H54 (cell line): ENCODE results near the gene KAZALD1.

Experiments
- DNase-seq: peaks from one replicate; pipeline ENCODE4 v3.0.0; 2011; ENCODE audit warnings: low spot score, mixed read lengths; ENCODE audit not compliant: insufficient read length
- FAIRE-seq: peaks from 3 replicates; lab custom pipeline; 2011; peaks lifted over from hg19 to GRCh38; lab: Jason Lieb, UNC
- POLR2A ChIP-seq: IDR thresholded peaks from 2 replicates; pipeline ENCODE4 v1.6.1; 2011; ENCODE audit warnings: low read depth, mild to moderate bottlenecking, low read length

The KAZALD1 gene

DNA sequence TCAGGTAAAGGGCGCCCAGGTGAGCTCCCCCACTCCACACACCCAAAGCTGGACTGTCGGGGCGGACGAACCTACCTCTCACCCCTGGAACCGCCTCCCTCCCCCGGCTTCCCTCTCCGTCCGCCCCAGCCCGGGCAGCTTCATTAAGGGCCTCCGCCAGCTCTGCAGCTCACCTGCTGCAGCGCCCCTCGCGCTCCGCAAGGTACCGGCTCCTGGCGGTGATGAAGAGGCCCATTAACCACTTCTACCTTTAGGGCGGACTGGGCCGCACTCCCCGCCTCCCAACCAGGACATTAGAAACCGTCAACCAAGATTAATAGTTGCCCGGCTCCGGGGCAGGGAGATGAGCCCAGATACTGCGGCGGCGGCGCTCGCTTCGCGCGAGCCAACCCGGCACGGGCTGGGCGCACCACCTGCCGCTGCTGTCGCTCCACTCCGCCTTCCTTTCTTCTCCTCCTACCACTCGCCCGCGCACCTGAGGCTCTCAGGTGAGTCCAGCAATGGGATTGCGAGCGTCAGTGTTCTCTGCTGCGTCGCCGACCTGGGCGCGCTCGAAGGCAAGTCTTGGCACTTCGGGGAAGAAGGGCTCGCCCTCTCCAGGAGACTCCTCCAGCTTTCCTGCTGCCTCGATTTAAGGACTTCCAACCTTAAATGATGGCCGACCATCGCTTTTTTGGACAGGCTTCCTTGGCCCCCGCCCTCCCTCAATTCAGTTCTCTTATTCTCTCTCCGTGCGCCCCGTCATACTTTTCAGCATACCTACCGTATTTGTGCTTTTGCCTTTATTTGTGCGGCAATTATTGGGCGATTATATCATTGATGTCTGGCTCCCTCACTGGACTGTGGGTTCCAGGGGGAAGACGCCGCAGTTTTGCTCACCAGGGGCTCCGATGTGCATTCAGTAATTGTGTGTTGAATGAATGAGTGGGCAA is 13.6 kb upstream of the KAZALD1 start:
- DNase-seq: no peak
- no peak for FAIRE-seq
- TF ChIP-seq POLR2A: no peak

GRCh38 chr10:101050208-101051069 is 11.3 kb upstream of the KAZALD1 start:
- FAIRE-seq (no peak), DNase-seq (peak; percentile 79)
- TF ChIP-seq POLR2A: no peak

GRCh38 chr10:101052285-101052684 is 9.5 kb upstream of the KAZALD1 start:
- DNase-seq (peak; percentile 48), FAIRE-seq (peak; percentile 52)
- TF ChIP-seq POLR2A: no peak

DNA sequence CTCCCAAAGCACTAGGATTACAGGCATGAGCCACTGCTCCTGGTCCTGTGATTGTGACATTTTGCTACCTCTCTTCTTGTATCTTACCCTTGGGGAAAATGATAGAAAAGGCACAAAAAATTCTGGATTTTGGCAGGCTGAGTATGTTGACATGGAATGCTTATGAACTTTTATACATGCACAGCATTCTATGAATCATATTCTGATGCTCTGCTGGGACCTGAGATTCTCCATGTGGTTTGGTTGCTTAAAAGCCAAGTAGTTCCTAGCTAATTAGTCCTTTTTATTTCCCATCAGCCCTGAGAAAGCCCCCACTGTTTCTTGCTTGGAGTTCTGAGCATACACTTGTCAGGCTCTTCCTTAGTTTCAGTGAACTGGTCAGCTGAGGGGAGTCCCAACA is 8.3 kb upstream of the KAZALD1 start:
- TF ChIP-seq POLR2A: no peak
- no peak for DNase-seq
- no peak for FAIRE-seq

- DNase-seq (no peak), FAIRE-seq (no peak)
- TF ChIP-seq POLR2A: no peak
These were observed 7.4 kb upstream of the KAZALD1 start for GRCh38 chr10:101054351-101054750.

DNA sequence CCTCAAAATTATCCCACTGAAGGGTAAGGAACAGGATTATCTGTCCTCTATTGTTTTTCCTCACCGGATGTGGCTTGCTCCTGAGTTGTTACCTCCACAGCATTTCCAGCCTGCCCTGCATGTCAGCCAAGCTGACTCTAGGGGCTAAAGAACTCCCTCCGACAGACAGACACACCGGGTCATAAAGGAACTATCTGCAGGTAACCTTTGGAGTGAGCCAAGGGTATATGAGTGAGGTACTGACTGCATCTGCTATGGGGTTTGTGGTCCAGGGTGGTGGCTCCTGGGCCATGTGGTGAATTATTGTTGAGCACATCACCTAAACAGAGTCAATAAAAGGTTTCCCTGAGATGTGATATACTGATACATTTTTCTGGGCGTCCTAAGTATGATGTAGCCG is 6.9 kb upstream of the KAZALD1 start:
- TF ChIP-seq POLR2A: no peak
- DNase-seq: no peak
- FAIRE-seq: no peak

DNA sequence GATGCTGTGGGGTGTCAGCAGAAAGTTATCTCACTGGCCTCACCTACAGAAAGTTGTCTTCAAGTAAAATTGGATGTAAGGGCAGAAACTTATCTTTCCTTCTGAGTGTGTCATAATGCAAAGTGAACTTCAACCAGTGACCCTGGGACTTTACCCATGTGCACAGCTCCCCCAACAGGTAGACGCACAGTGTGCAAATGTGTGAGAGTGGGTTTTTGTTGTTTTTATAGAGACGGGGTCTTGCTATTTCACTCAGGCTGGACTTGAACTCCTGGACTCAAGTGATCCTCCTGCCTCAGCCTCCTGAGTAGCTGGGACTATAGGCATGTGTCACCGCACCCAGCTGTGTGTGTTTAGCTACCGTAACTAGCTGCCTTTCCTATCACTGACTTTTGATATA is 6.4 kb upstream of the KAZALD1 start:
- no peak for DNase-seq
- no peak for TF ChIP-seq POLR2A
- no peak for FAIRE-seq

DNA sequence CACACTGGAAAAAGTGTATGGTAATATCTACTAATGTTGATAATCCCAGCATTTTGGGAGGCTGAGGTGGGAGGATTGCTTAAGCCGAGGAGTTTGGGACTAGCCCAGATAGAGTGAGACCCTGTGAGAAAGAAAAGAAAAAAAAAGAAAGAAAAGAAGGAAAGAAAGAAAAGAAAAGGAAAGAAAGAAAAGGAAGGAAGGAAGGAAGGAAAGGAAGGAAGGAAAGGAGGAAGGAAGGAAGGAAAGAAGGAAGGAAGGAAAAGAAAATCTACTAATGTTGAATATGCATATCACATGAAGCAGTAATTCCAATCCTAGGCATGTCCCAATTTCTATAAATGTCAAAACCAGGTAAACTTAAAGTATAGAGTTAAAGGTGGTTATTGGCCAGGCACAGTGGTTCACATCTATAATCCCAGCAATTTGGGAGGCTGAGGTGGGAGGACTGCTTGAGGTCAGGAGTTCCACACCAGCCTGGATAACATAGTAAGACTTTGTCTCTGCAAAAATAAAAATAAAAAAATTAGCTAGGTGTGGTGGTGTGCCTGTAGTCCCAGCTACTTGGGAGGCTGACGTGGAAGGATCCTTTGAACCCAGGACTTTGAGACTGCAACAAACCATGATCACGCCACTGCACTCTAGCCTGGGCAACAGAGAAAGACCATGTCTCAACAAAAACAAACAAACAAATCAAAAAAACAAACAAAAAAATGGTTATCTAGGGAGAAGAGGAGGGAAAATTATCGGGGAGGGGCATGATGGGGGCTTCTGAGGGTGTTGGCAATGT is 5.2 kb upstream of the KAZALD1 start:
- no peak for DNase-seq
- no peak for TF ChIP-seq POLR2A
- no peak for FAIRE-seq

- DNase-seq (peak; percentile 97), FAIRE-seq (no peak)
- TF ChIP-seq POLR2A: peak; percentile 16; the same call in 1 of the 2 replicates
These were observed 1.5 kb upstream of the KAZALD1 start for GRCh38 chr10:101060036-101060950.

GRCh38 chr10:101060951-101061623 is 702 bp upstream of the KAZALD1 start:
- peak; percentile 57 for TF ChIP-seq POLR2A
- DNase-seq: peak; percentile 97
- no peak for FAIRE-seq

- FAIRE-seq: no peak
- no peak for TF ChIP-seq POLR2A
- no peak for DNase-seq
These were observed 652 bp downstream of the KAZALD1 start for GRCh38 chr10:101062232-101063049.
